Measurements from ENCODE around the gene DTYMK. TPM values are rescaled to one million over a fixed set of nuclear protein-coding genes. Genes with fewer than 3 reads are reported as not detected.

DTYMK gene
- total RNA-seq (10 to 100 TPM; 27.4 to 30.0 TPM), polyA plus RNA-seq (ENCODE audit: insufficient read depth, low read depth, low replicate concordance) (16.4 TPM)
- long read RNA-seq, donor 1, transcript DTYMK-201 (5 exons, 1,232 nt) = major isoform, 25 of 51 reads
- long read RNA-seq, donor 1, transcript DTYMK-202 (4 exons, 1,089 nt) = minor isoform, 8 of 51 reads
- long read RNA-seq, donor 1, partial matches to known transcripts = 17 of 51 reads
- long read RNA-seq, donor 1, other reads (novel, unspliced or antisense) = 0 of 51 reads
- long read RNA-seq, donor 2, transcript DTYMK-201 (5 exons, 1,232 nt) = major isoform, 11 of 20 reads
- long read RNA-seq, donor 2, partial matches to known transcripts = 5 of 20 reads
- long read RNA-seq, donor 2, other reads (novel, unspliced or antisense) = 0 of 20 reads

GRCh38 chr2:241686650-241687425 lies at the start of gene DTYMK:
TSS of gene DTYMK (minus strand) at chr2:241686815. CDS start at chr2:241686783, 32 bp downstream.
- intact Hi-C loops (cut with DNase I; ENCODE audit: low total_unique reads) = no loop called here
- 1 to 4% methylated on average over 9 to 87 of the region's 102 CpGs for WGBS, 2 donors

GRCh38 chr2:241736111-241736510 lies 49.5 kb upstream of the DTYMK start:
- Histone ChIP-seq H3K4me3 (peak overlapping the region in 1 of 2 donors; percentile 89), H3K27me3 (no peaks in the 10 kb centered on the region), H3K9me3 (no peaks in the 10 kb centered on the region), H3K27ac (no peak overlapping the region), H3K36me3 (ENCODE audit: low read depth, missing control alignments) (no peaks in the 10 kb centered on the region), H3K4me1 (peaks cover 10% of the 10 kb centered on the region)
- TF ChIP-seq POLR2A (IDR thresholded peaks at IDR 0.05) = no peak
- TF ChIP-seq CTCF (IDR thresholded peaks at IDR 0.05) = no peak
- WGBS, 2 donors = 63 to 67% methylated on average over 3 of the region's 3 CpGs
- intact Hi-C loops (cut with DNase I; ENCODE audit: low total_unique reads) = no loop called here
- DNase-seq = no peak

More at GRCh38 chr2:241686650-241687425, at the start of gene DTYMK:
- TF ChIP-seq POLR2A (IDR thresholded peaks at IDR 0.05) (no peak), CTCF (IDR thresholded peaks at IDR 0.05) (peak in 1 of 3 experiments; percentile 14)
- Histone ChIP-seq H3K27me3 (no peaks in the 10 kb centered on the region), H3K4me3 (peak within 1 kb of the TSS; percentile 93 to 94), H3K36me3 (ENCODE audit: low read depth, missing control alignments) (no peaks in the 10 kb centered on the region), H3K9me3 (no peaks in the 10 kb centered on the region), H3K27ac (peak within 1 kb of the TSS; percentile 91), H3K4me1 (peaks cover 20% of the 10 kb centered on the region)
- DNase-seq = peak; percentile 97

GRCh38 chr2:241734467-241735208 lies 48.0 kb upstream of the DTYMK start, which contains the start of gene D2HGDH:
TSS of gene D2HGDH (plus strand) at chr2:241734630. CDS start at chr2:241735225, 595 bp downstream.
- Histone ChIP-seq H3K9me3 (no peaks in the 10 kb centered on the region), H3K4me3 (peak within 1 kb of the TSS; percentile 84 to 89), H3K27me3 (no peaks in the 10 kb centered on the region), H3K36me3 (ENCODE audit: low read depth, missing control alignments) (no peaks in the 10 kb centered on the region), H3K27ac (peak within 1 kb of the TSS; percentile 73 to 91), H3K4me1 (peaks cover 10% of the 10 kb centered on the region)
- WGBS, 2 donors = 1% methylated on average over 56 of the region's 98 CpGs; no CpG with 5 or more reads in 1 of the 2 donors
- intact Hi-C loops (cut with DNase I; ENCODE audit: low total_unique reads) = no loop called here
- TF ChIP-seq CTCF (IDR thresholded peaks at IDR 0.05) (no peak), POLR2A (IDR thresholded peaks at IDR 0.05) (peak; percentile 18)
- DNase-seq = peak; percentile 96

- Histone ChIP-seq H3K36me3 (ENCODE audit: low read depth, missing control alignments) (no peaks in the 10 kb centered on the region), H3K4me1 (peaks cover 10% of the 10 kb centered on the region), H3K27me3 (no peaks in the 10 kb centered on the region), H3K4me3 (peak overlapping the region; percentile 84 to 89), H3K27ac (peak overlapping the region; percentile 37 to 91), H3K9me3 (no peaks in the 10 kb centered on the region)
- TF ChIP-seq CTCF (IDR thresholded peaks at IDR 0.05) = no peak
- no peak for TF ChIP-seq POLR2A (IDR thresholded peaks at IDR 0.05)
- DNase-seq = no peak
- 2% methylated on average over 22 of the region's 25 CpGs; no CpG with 5 or more reads in 1 of the 2 donors for WGBS, 2 donors
- intact Hi-C loops (cut with DNase I; ENCODE audit: low total_unique reads) = no loop called here
Measured at GRCh38 chr2:241734208-241734466, 47.5 kb upstream of the DTYMK start.

All from testis (tissue), 5 donors.